Endothelial cell of umbilical vein (primary cell): Measurements from ENCODE around the gene GGT6. TPM values are rescaled to one million over a fixed set of nuclear protein-coding genes. Genes with fewer than 3 reads are reported as not detected.

ENCODE experiments used
- BruUV-seq: library from RNA; stranded (reverse); fragments of 400-500 nt; replicated peaks from 2 replicates; lab custom pipeline; 2021; lab: Mats Ljungman, UMichigan
- CTCF ChIA-PET: fragments of 300-600, 350-600 bp; sonication (Branson Sonifier 250); formaldehyde crosslinking; loops from one replicate; lab custom pipeline; 2021; ENCODE audit warnings: antibody characterized with exemption, inconsistent platforms; lab: Charles Lee
- POLR2A ChIA-PET: fragments of 300-600, 350-600 bp; sonication (Branson Sonifier 250); formaldehyde crosslinking; loops from one replicate; lab custom pipeline; 2021; ENCODE audit warnings: antibody characterized with exemption, inconsistent platforms; lab: Charles Lee
- DNase-seq: peaks from one replicate; pipeline ENCODE4 v3.0.0-alpha.2; 2011; ENCODE audit warnings: low read depth, low spot score
- FAIRE-seq: peaks from 2 replicates; lab custom pipeline; 2011; peaks lifted over from hg19 to GRCh38; lab: Jason Lieb, UNC
- H2AFZ ChIP-seq: 2 replicates; pipeline ENCODE4 v1.6.0; 2012; ENCODE audit warnings: low read depth, low read length, control low read depth, inconsistent platforms
- H3K27ac ChIP-seq: 2 replicates; pipeline ENCODE4 v1.5.1; 2011; ENCODE audit warnings: low read depth, mild to moderate bottlenecking, control low read depth, low read length, moderate library complexity; ENCODE audit not compliant: insufficient read depth
- H3K27me3 ChIP-seq, 2 experiments: 2 replicates each; pipeline versions ENCODE4 v1.6.0 to v1.6.1; 2011; ENCODE audit warnings: low read length in 2 of 2, mixed read lengths in 1 of 2; ENCODE audit not compliant: control insufficient read depth in 2 of 2, insufficient read depth in 2 of 2
- H3K36me3 ChIP-seq, 2 experiments: 2 replicates in 1 of 2; 3 replicates in 1 of 2; pipeline ENCODE4 v1.5.1; 2011; ENCODE audit warnings: low read length in 2 of 2, mild to moderate bottlenecking in 1 of 2, moderate library complexity in 1 of 2; ENCODE audit not compliant: control insufficient read depth in 2 of 2, insufficient read depth in 2 of 2; ENCODE audit errors: extremely low read depth in 1 of 2
- H3K4me1 ChIP-seq: 3 replicates; pipeline ENCODE4 v1.5.1; 2011; ENCODE audit warnings: mild to moderate bottlenecking, low read length; ENCODE audit not compliant: control insufficient read depth, insufficient read depth; ENCODE audit errors: extremely low read depth
- H3K4me2 ChIP-seq: 2 replicates; pipeline ENCODE4 v1.6.1; 2011; ENCODE audit warnings: low read length, control low read depth, mixed read lengths; ENCODE audit not compliant: insufficient read depth
- H3K4me3 ChIP-seq, 3 experiments: fragments of 200-600 bp in 1 of 3; sonication (generic), shearing (Covaris generic) in 1 of 3; replicated peaks in 1 of 3; 2 replicates each; pipeline ENCODE4 v1.5.1; 2011 to 2016; ENCODE audit warnings: control low read depth in 3 of 3, low read length in 3 of 3, mild to moderate bottlenecking in 2 of 3, inconsistent platforms in 1 of 3, low read depth in 1 of 3, moderate library complexity in 1 of 3; ENCODE audit not compliant: insufficient read depth in 1 of 3
- H3K79me2 ChIP-seq: 2 replicates; pipeline ENCODE4 v1.6.0; 2012; ENCODE audit warnings: low read length, inconsistent platforms; ENCODE audit not compliant: control insufficient read depth, insufficient read depth
- H3K9ac ChIP-seq: replicated peaks from 2 replicates; pipeline ENCODE3; 2011; ENCODE audit warnings: low read length, control low read depth; ENCODE audit not compliant: insufficient read depth; ENCODE audit errors: extremely low read depth
- H3K9me1 ChIP-seq: replicated peaks from 3 replicates; pipeline ENCODE4 v1.6.0; 2011; ENCODE audit warnings: mild to moderate bottlenecking, low read length; ENCODE audit not compliant: control insufficient read depth, insufficient read depth; ENCODE audit errors: extremely low read depth
- H3K9me3 ChIP-seq: replicated peaks from 2 replicates; pipeline ENCODE4 v1.5.1; 2012; ENCODE audit warnings: low read length, inconsistent platforms; ENCODE audit not compliant: control insufficient read depth, insufficient read depth
- H4K20me1 ChIP-seq: replicated peaks from 2 replicates; pipeline ENCODE3; 2011; ENCODE audit warnings: mild to moderate bottlenecking, low read length; ENCODE audit not compliant: control insufficient read depth, insufficient read depth; ENCODE audit errors: extremely low read depth
- FOS ChIP-seq: IDR thresholded peaks from 2 replicates; pipeline ENCODE4 v1.6.1; 2011; ENCODE audit warnings: mild to moderate bottlenecking, low read length, moderate library complexity, borderline replicate concordance; ENCODE audit not compliant: insufficient read depth
- GATA2 ChIP-seq: IDR thresholded peaks from 2 replicates; pipeline ENCODE4 v1.7.0; 2011; ENCODE audit warnings: low read depth, mild to moderate bottlenecking, moderate library complexity, mixed read lengths, low read length; ENCODE audit not compliant: insufficient read length, insufficient read depth
- JUN ChIP-seq: IDR thresholded peaks from 2 replicates; pipeline ENCODE4 v1.6.1; 2011; ENCODE audit warnings: borderline replicate concordance, low read depth; ENCODE audit not compliant: insufficient read length, insufficient read depth
- MYC ChIP-seq: IDR thresholded peaks from one replicate; pipeline ENCODE4 v1.6.1; 2011; ENCODE audit warnings: mild to moderate bottlenecking, low read depth, low read length
- POLR2AphosphoS5 ChIP-seq: IDR thresholded peaks from 2 replicates; pipeline ENCODE4 v1.6.1; 2012; ENCODE audit warnings: low read depth, mild to moderate bottlenecking, control low read depth, low read length, moderate library complexity; ENCODE audit not compliant: insufficient read depth
- dilution Hi-C: fragments of 300-500 bp; cut with MboI; formaldehyde crosslinking; loops from one replicate; pipeline ENCODE4 v1.15.0; 2019; ENCODE audit warnings: low sequenced_read_pairs; ENCODE audit not compliant: extremely low pct_ligation_motif_present
- intact Hi-C: fragments of 100-400 bp; cut with micrococcal nuclease; formaldehyde crosslinking; loops from one replicate; pipeline ENCODE4 v1.10.0; 2022
- polyA plus RNA-seq, 4 experiments: library from polyadenylated mRNA; depleted of rRNA in 3 of 4; stranded (reverse) in 3 of 4; unstranded in 1 of 4; fragments of >200 nt; gene quantifications; 2 replicates each; pipeline versions ENCODE4 v1.2.1 to v1.2.3, GENCODE V29; 2011 to 2012; ENCODE audit warnings: missing spikeins in 1 of 4
- total RNA-seq: library from RNA; stranded (reverse); gene quantifications from 2 replicates; pipeline ENCODE4 v1.2.3, GENCODE V29; 2021
- TF ChIP-seq, protein P1 (sequence below): IDR thresholded peaks from 2 replicates; pipeline ENCODE4 v1.6.1; 2011; ENCODE audit not compliant: insufficient read depth, insufficient read length
- TF ChIP-seq, protein P2 (sequence below), 2 donors: IDR thresholded peaks; 1 replicate in 1 of 2; 2 replicates in 1 of 2; pipeline ENCODE4 v1.5.1; 2011; ENCODE audit warnings: low read length in 2 of 2, mild to moderate bottlenecking in 2 of 2, moderate library complexity in 2 of 2, control low read depth in 1 of 2, inconsistent platforms in 1 of 2, low read depth in 1 of 2; ENCODE audit not compliant: insufficient read depth in 1 of 2; ENCODE audit errors: extremely low read depth in 1 of 2

The GGT6 gene
- total and polyA plus RNA-seq, 2 donors (not counting 3 experiments of a cell fraction or from before 2014, with no cell fraction given): not detected

GRCh38 chr17:4520894-4521600, 39.3 kb downstream of the GGT6 start:
- Histone ChIP-seq H3K79me2 (no peaks in the 10 kb centered on the region), H3K4me2 (no peak overlapping the region), H3K4me1 (peaks cover 21% of the 10 kb centered on the region), H3K9me1 (no peaks in the 10 kb centered on the region), H2AFZ (no peak overlapping the region), H4K20me1 (no peaks in the 10 kb centered on the region), H3K4me3 (no peak overlapping the region), H3K9me3 (no peaks in the 10 kb centered on the region), H3K9ac (no peak overlapping the region), H3K27me3 (no peaks in the 10 kb centered on the region), H3K36me3 (peaks cover 0 to 16% of the 10 kb centered on the region in 2 experiments), H3K27ac (no peak overlapping the region)
- ChIA-PET POLR2A (interaction anchor here (0.9 kb wide), 1 partner anchor 17 kb away, joined by 4 read pairs; no protein-coding TSS in a partner anchor), CTCF (interaction anchor here (1.1 to 1.2 kb wide), 2 partner anchors 16 to 101 kb away, joined by 3 read pairs; no protein-coding TSS in a partner anchor)
- TF ChIP-seq MYC (no peak), POLR2AphosphoS5 (no peak), JUN (no peak), FOS (no peak), GATA2 (no peak)
- TF ChIP-seq, protein P1, sequence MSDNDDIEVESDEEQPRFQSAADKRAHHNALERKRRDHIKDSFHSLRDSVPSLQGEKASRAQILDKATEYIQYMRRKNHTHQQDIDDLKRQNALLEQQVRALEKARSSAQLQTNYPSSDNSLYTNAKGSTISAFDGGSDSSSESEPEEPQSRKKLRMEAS: no peak
- TF ChIP-seq, protein P2, sequence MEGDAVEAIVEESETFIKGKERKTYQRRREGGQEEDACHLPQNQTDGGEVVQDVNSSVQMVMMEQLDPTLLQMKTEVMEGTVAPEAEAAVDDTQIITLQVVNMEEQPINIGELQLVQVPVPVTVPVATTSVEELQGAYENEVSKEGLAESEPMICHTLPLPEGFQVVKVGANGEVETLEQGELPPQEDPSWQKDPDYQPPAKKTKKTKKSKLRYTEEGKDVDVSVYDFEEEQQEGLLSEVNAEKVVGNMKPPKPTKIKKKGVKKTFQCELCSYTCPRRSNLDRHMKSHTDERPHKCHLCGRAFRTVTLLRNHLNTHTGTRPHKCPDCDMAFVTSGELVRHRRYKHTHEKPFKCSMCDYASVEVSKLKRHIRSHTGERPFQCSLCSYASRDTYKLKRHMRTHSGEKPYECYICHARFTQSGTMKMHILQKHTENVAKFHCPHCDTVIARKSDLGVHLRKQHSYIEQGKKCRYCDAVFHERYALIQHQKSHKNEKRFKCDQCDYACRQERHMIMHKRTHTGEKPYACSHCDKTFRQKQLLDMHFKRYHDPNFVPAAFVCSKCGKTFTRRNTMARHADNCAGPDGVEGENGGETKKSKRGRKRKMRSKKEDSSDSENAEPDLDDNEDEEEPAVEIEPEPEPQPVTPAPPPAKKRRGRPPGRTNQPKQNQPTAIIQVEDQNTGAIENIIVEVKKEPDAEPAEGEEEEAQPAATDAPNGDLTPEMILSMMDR (IDR thresholded peaks at IDR 0.05; ENCODE audit: extremely low read depth in 1 of 2, insufficient read depth in 1 of 2, low read depth in 1 of 2, low read length in 2 of 2): no peak
- intact Hi-C loops: no loop called here
- dilution Hi-C loops: no loop called here
- FAIRE-seq: no peak
- BruUV-seq: no TSS peak
- peak; percentile 54 for DNase-seq
